HCT116 (cell line): Measurements from ENCODE around the gene TELO2. TPM values are rescaled to one million over a fixed set of nuclear protein-coding genes. Genes with fewer than 3 reads are reported as not detected.

Source experiments
- ATAC-seq: fragments of 200-7000 bp; cut with Tn5 transposase; 2 replicates; pipeline ENCODE4 v1.9.1; 2020; ENCODE audit warnings: mild to moderate bottlenecking, moderate library complexity
- BruUV-seq: library from RNA; stranded (reverse); fragments of 400-500 nt; replicated peaks from 2 replicates; lab custom pipeline; 2021; lab: Mats Ljungman, UMichigan
- CTCF ChIA-PET: fragments of 300-600 bp; sonication (Branson Sonifier 250); formaldehyde crosslinking; loops from one replicate; lab custom pipeline; 2021; ENCODE audit warnings: antibody characterized with exemption; lab: Charles Lee
- POLR2A ChIA-PET: fragments of 300-600, 350-600 bp; sonication (Branson Sonifier 250); formaldehyde crosslinking; loops from one replicate; lab custom pipeline; 2021; ENCODE audit warnings: antibody characterized with exemption; lab: Charles Lee
- RAD21 ChIA-PET, 2 experiments: fragments of 300-600 bp; sonication (Branson Sonifier 250); formaldehyde crosslinking; loops; one replicate each; lab custom pipeline; 2023; ENCODE audit warnings: low total read pairs in 2 of 2; ENCODE audit not compliant: uncharacterized antibody in 2 of 2, unreplicated experiment in 2 of 2, low non-redundant PET in 1 of 2; lab: Charles Lee
- DNase-seq: peaks from one replicate; pipeline ENCODE4 v3.0.0-alpha.2; 2010; ENCODE audit warnings: low read depth, low spot score
- H2AFZ ChIP-seq: fragments of 200-600 bp; shearing (Covaris generic), sonication (generic); 2 replicates; pipeline ENCODE4 v1.6.1; 2017; ENCODE audit warnings: low read depth, mixed run types, mixed read lengths, antibody characterized with exemption, low read length; ENCODE audit not compliant: poor library complexity, severe bottlenecking
- H3K27ac ChIP-seq: 2 replicates; pipeline ENCODE4 v1.5.1; 2012; ENCODE audit warnings: low read depth, low read length
- H3K27me3 ChIP-seq: fragments of 200-600 bp; sonication (generic); 2 replicates; pipeline ENCODE4 v1.6.1; 2016; ENCODE audit warnings: mixed run types, low read length, mixed read lengths; ENCODE audit not compliant: insufficient read depth
- H3K36me3 ChIP-seq, 2 experiments: fragments of 200-500 bp in 1 of 2; fragments of 200-600 bp in 1 of 2; sonication (Bioruptor generic) in 1 of 2; sonication (generic) in 1 of 2; 2 replicates each; pipeline versions ENCODE4 v1.5.1 to v1.6.1; 2014 to 2016; ENCODE audit warnings: low read length in 2 of 2, inconsistent platforms in 1 of 2, mixed read lengths in 1 of 2, mixed run types in 1 of 2; ENCODE audit not compliant: insufficient read depth in 2 of 2, control insufficient read depth in 1 of 2
- H3K4me1 ChIP-seq, 2 experiments: fragments of 200-600 bp in 1 of 2; sonication (generic) in 1 of 2; 2 replicates each; pipeline versions ENCODE4 v1.5.1 to v1.6.1; 2012 to 2017; ENCODE audit warnings: low read length in 2 of 2, inconsistent platforms in 1 of 2, mild to moderate bottlenecking in 1 of 2, mixed read lengths in 1 of 2, mixed run types in 1 of 2, moderate library complexity in 1 of 2; ENCODE audit not compliant: insufficient read depth in 2 of 2, control insufficient read depth in 1 of 2
- H3K4me2 ChIP-seq: fragments of 200-600 bp; sonication (generic); 2 replicates; pipeline ENCODE4 v1.6.1; 2017; ENCODE audit warnings: mixed run types, low read length, mixed read lengths
- H3K4me3 ChIP-seq, 2 experiments: fragments of 200-600 bp in 1 of 2; sonication (generic) in 1 of 2; replicated peaks in 1 of 2; 2 replicates each; pipeline ENCODE4 v1.5.1; 2011 to 2016; ENCODE audit warnings: low read length in 2 of 2, control low read depth in 1 of 2, low read depth in 1 of 2, mild to moderate bottlenecking in 1 of 2, mixed read lengths in 1 of 2, mixed run types in 1 of 2
- H3K79me2 ChIP-seq: fragments of 200-600 bp; sonication (generic); 2 replicates; pipeline ENCODE4 v1.6.1; 2017; ENCODE audit warnings: mild to moderate bottlenecking, mixed run types, low read length, moderate library complexity, mixed read lengths; ENCODE audit not compliant: insufficient read depth
- H3K9ac ChIP-seq: fragments of 200-600 bp; sonication (generic); 2 replicates; pipeline ENCODE4 v1.6.1; 2016; ENCODE audit warnings: low read length, mixed read lengths
- H3K9me2 ChIP-seq: fragments of 200-600 bp; sonication (generic), shearing (Covaris generic); 2 replicates; pipeline ENCODE4 v1.6.1; 2017; ENCODE audit warnings: mixed run types, mild to moderate bottlenecking, moderate library complexity; ENCODE audit not compliant: insufficient read depth
- H3K9me3 ChIP-seq, 2 experiments: fragments of 200-500 bp in 1 of 2; fragments of 200-600 bp in 1 of 2; sonication (Bioruptor generic) in 1 of 2; sonication (generic) in 1 of 2; 2 replicates each; pipeline ENCODE4 v1.6.1; 2014 to 2017; ENCODE audit warnings: low read length in 2 of 2, mixed read lengths in 2 of 2, inconsistent platforms in 1 of 2, low read depth in 1 of 2, mild to moderate bottlenecking in 1 of 2, mixed run types in 1 of 2, moderate library complexity in 1 of 2; ENCODE audit not compliant: control insufficient read depth in 1 of 2, insufficient read depth in 1 of 2
- H4K20me1 ChIP-seq: fragments of 200-600 bp; sonication (generic), shearing (Covaris generic); 2 replicates; pipeline ENCODE4 v1.6.1; 2017; ENCODE audit warnings: mixed run types, mild to moderate bottlenecking, moderate library complexity; ENCODE audit not compliant: insufficient read depth
- CBX3 ChIP-seq: IDR thresholded peaks from 2 replicates; pipeline ENCODE4 v1.6.1; 2012; ENCODE audit warnings: low read depth
- CEBPB ChIP-seq: IDR thresholded peaks from 2 replicates; pipeline ENCODE4 v1.6.1; 2012; ENCODE audit warnings: low read depth
- CTCF ChIP-seq, 3 experiments: fragments of 200-600 bp in 1 of 3; sonication (generic) in 1 of 3; IDR thresholded peaks in 2 of 3; conservative IDR thresholded peaks in 1 of 3; 2 replicates each; pipeline ENCODE4 v1.5.1; 2012 to 2017; ENCODE audit warnings: low read depth in 2 of 3, low read length in 2 of 3, antibody characterized with exemption in 1 of 3, borderline replicate concordance in 1 of 3, control low read depth in 1 of 3, mild to moderate bottlenecking in 1 of 3, mixed read lengths in 1 of 3, mixed run types in 1 of 3, moderate library complexity in 1 of 3; ENCODE audit not compliant: insufficient read depth in 1 of 3
- EGR1 ChIP-seq: IDR thresholded peaks from 2 replicates; pipeline ENCODE4 v1.6.1; 2012; ENCODE audit warnings: low read depth
- FOSL1 ChIP-seq: IDR thresholded peaks from 2 replicates; pipeline ENCODE4 v1.6.1; 2012; ENCODE audit warnings: low read depth
- POLR2A ChIP-seq: IDR thresholded peaks from 2 replicates; pipeline ENCODE4 v1.7.0; 2011; ENCODE audit warnings: borderline replicate concordance; ENCODE audit not compliant: insufficient read depth, insufficient read length; ENCODE audit errors: extremely low read depth
- RAD21 ChIP-seq: IDR thresholded peaks from 2 replicates; pipeline ENCODE4 v1.6.1; 2012; ENCODE audit warnings: low read depth, mild to moderate bottlenecking
- SIN3A ChIP-seq: IDR thresholded peaks from 2 replicates; pipeline ENCODE4 v1.6.1; 2012; ENCODE audit warnings: low read depth
- intact Hi-C: fragments of 100-400 bp; cut with micrococcal nuclease; formaldehyde crosslinking; loops from 2 replicates; pipeline ENCODE4 v1.10.0; 2022
- total RNA-seq: library from RNA; stranded (reverse); gene quantifications from one replicate; pipeline ENCODE4 v1.2.1, GENCODE V29; 2021; ENCODE audit not compliant: unreplicated experiment
- TF ChIP-seq, protein P1 (sequence below): IDR thresholded peaks from 2 replicates; pipeline ENCODE4 v1.6.1; 2012; ENCODE audit warnings: low read depth

Gene TELO2
- total RNA-seq, 1 experiment from 2014 or later: 74.3 TPM

GRCh38 chr16:1474082-1474795, 18.9 kb upstream of the TELO2 start:
- no peaks in the 10 kb centered on the region for H3K9me3 ChIP-seq
- H4K20me1 ChIP-seq: no peaks in the 10 kb centered on the region
- ChIA-PET RAD21 (no interaction called here), POLR2A (no interaction called here), CTCF (no interaction called here)
- H3K4me1 ChIP-seq: peaks cover 17 to 36% of the 10 kb centered on the region in 2 experiments; a peak in 3 of 4 replicates
- H2AFZ ChIP-seq: no peak overlapping the region
- H3K79me2 ChIP-seq: peaks cover 39% of the 10 kb centered on the region
- peak overlapping the region; percentile 97 for H3K4me2 ChIP-seq
- no peaks in the 10 kb centered on the region for H3K36me3 ChIP-seq
- no peaks in the 10 kb centered on the region for H3K27me3 ChIP-seq
- no peaks in the 10 kb centered on the region for H3K9me2 ChIP-seq
- TF ChIP-seq CTCF (IDR thresholded peaks at IDR 0.05 in 2 of 3, conservative IDR thresholded peaks at IDR 0.05 in 1 of 3; ENCODE audit: borderline replicate concordance in 1 of 3, insufficient read depth in 1 of 3, low read depth in 2 of 3, low read length in 2 of 3) (no peak), CBX3 (no peak), EGR1 (no peak), SIN3A (no peak)
- TF ChIP-seq, all 23 proteins: peak for 0
- intact Hi-C loops: no loop called here
- TSS peak; percentile 65 for BruUV-seq
- H3K27ac ChIP-seq: peak overlapping the region; percentile 95; the same call in 1 of the 2 replicates
- ATAC-seq (no peak), DNase-seq (no peak)
- H3K9ac ChIP-seq: peak overlapping the region; percentile 80
- peak overlapping the region; percentile 76 to 78 for H3K4me3 ChIP-seq

GRCh38 chr16:1474796-1475551, 18.2 kb upstream of the TELO2 start, which contains the start of gene CLCN7:
TSS of gene CLCN7 (minus strand) at chr16:1475028. CDS start at chr16:1474974, 54 bp downstream.
- ChIA-PET CTCF (no interaction called here), RAD21 (no interaction called here), POLR2A (no interaction called here)
- Histone ChIP-seq H3K4me1 (peaks cover 17 to 36% of the 10 kb centered on the region in 2 experiments; a peak in 3 of 4 replicates), H3K79me2 (peaks cover 39% of the 10 kb centered on the region), H3K36me3 (no peaks in the 10 kb centered on the region), H3K9me2 (no peaks in the 10 kb centered on the region), H3K9ac (peak within 1 kb of the TSS; percentile 80), H3K4me2 (peak within 1 kb of the TSS; percentile 97), H3K27me3 (no peaks in the 10 kb centered on the region), H3K27ac (peak within 1 kb of the TSS; percentile 95), H3K9me3 (no peaks in the 10 kb centered on the region), H4K20me1 (no peaks in the 10 kb centered on the region), H3K4me3 (peak within 1 kb of the TSS; percentile 76 to 78), H2AFZ (no peak within 1 kb of the TSS)
- ATAC-seq (peak; percentile 83), DNase-seq (peak; percentile 55)
- intact Hi-C loops: no loop called here
- BruUV-seq: no TSS peak
- no peak for TF ChIP-seq FOSL1
- TF ChIP-seq CEBPB: no peak
- TF ChIP-seq, protein P1, sequence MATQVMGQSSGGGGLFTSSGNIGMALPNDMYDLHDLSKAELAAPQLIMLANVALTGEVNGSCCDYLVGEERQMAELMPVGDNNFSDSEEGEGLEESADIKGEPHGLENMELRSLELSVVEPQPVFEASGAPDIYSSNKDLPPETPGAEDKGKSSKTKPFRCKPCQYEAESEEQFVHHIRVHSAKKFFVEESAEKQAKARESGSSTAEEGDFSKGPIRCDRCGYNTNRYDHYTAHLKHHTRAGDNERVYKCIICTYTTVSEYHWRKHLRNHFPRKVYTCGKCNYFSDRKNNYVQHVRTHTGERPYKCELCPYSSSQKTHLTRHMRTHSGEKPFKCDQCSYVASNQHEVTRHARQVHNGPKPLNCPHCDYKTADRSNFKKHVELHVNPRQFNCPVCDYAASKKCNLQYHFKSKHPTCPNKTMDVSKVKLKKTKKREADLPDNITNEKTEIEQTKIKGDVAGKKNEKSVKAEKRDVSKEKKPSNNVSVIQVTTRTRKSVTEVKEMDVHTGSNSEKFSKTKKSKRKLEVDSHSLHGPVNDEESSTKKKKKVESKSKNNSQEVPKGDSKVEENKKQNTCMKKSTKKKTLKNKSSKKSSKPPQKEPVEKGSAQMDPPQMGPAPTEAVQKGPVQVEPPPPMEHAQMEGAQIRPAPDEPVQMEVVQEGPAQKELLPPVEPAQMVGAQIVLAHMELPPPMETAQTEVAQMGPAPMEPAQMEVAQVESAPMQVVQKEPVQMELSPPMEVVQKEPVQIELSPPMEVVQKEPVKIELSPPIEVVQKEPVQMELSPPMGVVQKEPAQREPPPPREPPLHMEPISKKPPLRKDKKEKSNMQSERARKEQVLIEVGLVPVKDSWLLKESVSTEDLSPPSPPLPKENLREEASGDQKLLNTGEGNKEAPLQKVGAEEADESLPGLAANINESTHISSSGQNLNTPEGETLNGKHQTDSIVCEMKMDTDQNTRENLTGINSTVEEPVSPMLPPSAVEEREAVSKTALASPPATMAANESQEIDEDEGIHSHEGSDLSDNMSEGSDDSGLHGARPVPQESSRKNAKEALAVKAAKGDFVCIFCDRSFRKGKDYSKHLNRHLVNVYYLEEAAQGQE: no peak
- TF ChIP-seq RAD21: no peak
- no peak for TF ChIP-seq CTCF (IDR thresholded peaks at IDR 0.05 in 2 of 3, conservative IDR thresholded peaks at IDR 0.05 in 1 of 3; ENCODE audit: borderline replicate concordance in 1 of 3, insufficient read depth in 1 of 3, low read depth in 2 of 3, low read length in 2 of 3)
- peak; percentile 58 for TF ChIP-seq POLR2A
